COLO668 (cell line): ENCODE measurements around the gene RELN.

Experiments used
- DNase-seq: peaks from one replicate; lab custom pipeline; 2025; ENCODE audit not compliant: unreplicated experiment; lab: John Stamatoyannopoulos, UW

The RELN gene

DNA sequence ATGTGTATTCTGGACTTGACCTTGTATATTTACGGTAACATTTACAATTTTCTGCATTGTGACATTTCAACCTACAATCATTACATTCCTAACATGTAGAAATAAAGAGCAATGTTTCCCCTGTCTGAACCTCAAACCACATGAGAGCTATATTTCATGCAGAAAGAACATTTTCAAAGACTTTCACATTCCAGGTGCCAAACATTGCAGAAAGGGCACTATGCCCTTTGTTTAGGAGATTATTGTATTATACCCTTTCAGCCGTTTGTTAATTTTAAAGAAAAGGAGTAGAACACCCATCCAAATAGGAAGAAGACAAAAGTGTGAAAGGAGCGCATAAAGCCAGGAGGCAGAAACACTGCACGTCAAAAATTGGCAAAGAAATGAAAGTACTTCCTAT, 260.4 kb downstream of the RELN start:
- no peak for DNase-seq

DNA sequence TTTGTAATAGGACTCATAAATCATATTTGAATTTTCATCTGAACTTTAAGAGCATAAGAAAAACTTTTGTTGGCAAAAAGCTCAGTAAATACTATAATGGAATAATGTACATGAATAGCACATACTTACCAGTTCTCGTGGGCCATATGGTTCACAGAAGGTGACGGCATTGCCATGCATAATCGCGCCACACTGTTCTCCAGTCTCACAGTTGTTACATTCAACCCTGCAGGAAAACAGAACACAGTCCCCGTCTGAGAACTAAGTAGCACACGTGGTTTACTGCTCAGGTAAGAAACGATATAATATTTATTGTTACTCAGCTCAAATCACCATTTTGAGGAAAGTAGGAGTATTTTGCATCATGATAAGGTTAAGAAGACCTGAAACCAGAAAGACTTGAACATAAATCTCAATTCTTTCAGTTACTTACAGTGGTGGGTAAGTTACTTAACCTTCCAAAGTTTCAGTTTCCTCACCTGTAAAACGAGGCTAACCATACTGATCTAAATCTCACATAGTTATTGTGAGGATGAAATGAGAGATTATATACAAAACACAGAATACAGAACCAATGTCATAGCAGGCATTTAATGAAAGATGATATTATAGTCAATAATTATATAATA, 261.4 kb downstream of the RELN start:
- DNase-seq, result no peak

- no peak for DNase-seq
Observed at GRCh38 chr7:103719070-103719469, 270.4 kb downstream of the RELN start.

DNA sequence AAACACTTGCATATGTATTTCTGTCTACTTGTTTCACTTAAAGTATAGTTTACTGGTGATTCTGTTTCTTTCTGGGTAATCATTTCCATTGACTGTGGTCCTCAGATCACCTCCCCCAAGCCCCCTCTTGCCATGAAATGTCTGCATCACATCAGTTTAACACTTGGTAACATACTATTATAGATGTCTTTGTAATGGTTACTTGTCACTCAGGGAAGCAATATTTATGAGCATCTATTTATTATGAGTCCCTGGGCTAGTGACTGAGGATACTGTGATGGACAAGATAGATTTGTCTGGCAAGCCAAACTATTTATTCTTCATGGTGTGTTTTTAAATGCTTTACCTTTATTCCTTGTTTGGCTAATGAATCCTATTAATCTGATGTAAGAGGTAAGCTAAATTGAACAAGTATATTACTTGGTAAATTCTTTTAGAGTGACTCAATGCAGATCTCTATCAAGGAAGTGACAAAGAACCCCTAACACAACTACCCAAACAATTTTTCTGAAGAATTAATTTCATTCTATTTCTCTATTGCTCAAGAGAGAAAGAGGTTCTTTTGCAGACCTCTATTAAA, 270.9 kb downstream of the RELN start:
- no peak for DNase-seq

DNA sequence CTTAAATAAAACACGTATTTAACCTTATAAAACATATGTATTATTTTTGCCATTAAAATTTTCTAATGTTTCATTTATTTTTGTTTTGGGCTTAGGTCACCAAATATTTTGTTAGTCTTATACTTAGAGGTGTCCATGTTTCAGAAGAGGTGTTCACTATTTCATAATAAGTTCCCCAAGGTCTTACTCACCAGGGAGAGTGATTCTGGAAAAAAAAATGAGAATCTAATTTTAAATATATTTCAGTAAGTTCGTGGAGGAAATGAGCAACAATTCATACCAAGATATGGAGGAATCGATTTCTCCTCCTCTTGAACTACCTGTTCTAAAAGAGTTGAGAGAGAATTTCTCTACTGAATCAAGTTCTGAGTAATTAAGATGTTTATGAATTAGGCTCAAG, 271.9 kb downstream of the RELN start:
- no peak for DNase-seq

DNA sequence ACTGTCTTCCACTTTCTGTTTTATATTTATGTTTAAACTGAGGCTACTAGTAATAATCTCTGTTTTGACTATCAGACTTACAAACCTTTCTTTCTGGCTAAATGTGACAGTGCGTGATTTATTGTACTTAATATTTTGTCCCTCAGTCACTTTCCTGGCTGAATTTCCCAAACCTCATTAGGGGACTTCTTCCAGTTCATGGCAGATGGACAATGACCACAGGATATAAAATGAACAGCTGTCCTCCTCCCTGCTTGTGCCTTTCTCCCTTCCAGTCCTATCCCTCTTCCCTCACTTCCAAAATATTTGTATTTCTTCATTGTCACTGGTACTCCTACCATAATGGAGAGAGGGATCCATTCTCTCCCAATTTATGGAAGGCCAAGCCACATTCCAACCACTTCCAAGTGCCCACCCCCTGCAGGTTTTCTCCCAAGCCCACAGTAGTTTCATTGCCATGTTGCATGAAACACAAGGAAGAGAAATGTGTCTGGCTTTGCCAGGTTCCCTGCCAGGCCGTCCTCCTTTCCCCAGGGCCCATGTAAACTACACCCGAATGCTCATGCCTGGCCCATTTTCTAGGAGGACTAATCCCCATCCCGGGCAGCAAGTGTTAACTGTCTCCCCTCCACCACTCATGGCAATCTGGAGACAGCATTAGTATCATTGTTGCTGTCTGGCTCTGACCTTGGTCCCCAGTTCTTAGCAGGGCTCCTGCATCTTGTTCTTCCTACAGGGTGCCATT, 273.9 kb downstream of the RELN start:
- no peak for DNase-seq

DNA sequence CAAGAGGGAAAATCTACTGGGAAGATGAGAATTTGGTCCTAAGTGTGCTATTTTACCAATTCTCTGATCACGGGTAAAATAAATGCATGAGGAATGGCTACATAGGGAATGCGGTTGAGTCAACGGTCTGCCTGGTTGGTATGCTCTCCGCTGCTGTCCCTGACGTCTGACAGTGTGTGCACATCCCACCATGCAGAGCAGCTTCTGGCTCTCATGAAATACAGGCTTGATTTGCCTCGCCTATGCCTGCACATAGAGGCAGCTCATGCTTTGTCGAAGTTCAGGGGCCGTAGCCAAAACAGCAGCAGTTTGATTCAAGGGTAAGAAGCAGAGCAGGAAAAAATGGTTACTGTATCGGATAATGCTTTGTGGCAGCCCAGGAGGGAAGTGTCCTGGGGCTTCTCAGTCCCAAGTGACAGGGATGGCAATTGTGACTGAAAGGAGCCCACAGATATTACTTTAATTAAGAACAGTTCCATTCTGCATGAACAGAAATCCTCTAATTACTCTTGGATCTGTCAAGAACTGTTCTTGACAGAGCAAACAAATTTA, 275.0 kb downstream of the RELN start:
- DNase-seq, result no peak

DNA sequence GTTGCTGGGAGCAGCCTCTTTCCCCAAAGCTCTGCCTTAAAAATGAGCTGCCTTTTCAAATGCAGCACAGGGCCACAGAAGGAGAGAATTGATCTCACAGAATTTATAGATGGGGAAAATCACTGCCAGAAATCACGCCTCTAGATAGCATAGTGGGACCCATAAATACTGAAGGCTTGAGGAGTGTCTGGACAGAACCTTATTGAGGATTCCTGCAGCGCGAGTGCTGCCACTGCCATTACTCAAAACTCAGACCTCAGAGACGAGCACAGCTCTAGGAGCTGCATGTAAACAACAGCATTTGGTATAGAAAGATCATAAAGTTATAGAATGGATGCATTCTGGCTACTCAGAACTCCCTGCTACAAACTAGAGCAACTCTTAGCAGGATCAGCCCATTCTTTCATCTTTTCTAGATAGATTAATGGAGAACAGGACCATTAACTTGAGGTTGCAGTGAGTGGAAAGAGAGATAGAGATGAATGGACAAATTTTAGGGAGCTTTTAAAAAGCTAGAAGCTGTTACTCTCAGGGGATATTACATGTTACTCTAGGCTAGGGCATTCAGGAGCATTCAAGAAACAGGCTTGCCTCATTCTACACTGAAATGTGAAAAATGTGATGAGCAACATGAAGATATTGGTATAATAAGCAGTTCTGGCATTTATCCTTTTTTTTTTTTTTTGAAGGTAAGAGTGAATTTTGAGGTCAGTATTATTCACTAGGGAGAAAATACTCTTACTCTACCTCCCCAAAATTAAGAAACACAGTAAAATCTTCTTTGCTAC, 276.3 kb downstream of the RELN start:
- no peak for DNase-seq

- no peak for DNase-seq
Observed at GRCh38 chr7:103711413-103711812, 278.0 kb downstream of the RELN start.

- DNase-seq, result no peak
Observed at GRCh38 chr7:103710247-103710646, 279.2 kb downstream of the RELN start.

- no peak for DNase-seq
Observed at GRCh38 chr7:103706805-103707204, 282.7 kb downstream of the RELN start.

GRCh38 chr7:103705542-103705941, 283.9 kb downstream of the RELN start:
- DNase-seq, result no peak

DNA sequence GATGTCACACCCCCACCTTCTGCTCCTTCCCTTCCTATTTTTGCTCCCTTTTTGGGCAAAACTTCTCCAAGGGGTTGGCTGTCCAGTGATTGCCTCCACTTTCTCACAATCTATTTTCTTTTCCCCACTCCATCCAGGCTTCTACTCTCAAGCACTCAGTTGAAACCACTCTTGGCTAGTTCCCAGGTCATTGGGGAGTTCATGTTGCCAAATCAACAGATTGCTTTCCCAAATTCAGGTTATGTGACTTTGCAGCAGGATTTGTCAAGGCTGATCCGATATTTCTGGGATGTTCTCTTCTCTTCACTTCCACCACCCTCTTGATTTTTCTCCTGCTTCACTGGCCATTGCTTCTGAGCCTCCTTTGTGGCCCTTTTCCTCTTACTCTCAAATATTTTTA, 284.8 kb downstream of the RELN start:
- DNase-seq, result no peak

- no peak for DNase-seq
Observed at GRCh38 chr7:103702982-103703381, 286.5 kb downstream of the RELN start.

DNA sequence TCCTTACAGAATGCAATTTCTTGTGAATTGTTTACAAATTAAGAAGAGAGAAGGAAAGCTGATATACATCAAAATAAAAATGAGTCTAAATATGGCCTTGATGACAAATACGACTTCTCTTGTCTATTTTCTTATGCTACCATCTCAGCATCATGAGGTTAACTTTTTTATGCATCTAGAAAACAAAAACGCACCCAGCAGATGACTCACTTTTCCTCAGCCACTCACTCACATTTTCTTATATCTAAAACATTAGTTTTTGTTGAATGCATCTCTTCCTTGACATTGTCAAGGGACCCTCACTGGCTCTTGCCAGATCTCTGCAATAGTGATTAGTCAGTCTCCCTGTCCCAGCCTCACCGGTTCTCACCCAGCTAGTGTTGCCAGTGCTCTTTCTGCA, 287.0 kb downstream of the RELN start:
- no peak for DNase-seq

DNA sequence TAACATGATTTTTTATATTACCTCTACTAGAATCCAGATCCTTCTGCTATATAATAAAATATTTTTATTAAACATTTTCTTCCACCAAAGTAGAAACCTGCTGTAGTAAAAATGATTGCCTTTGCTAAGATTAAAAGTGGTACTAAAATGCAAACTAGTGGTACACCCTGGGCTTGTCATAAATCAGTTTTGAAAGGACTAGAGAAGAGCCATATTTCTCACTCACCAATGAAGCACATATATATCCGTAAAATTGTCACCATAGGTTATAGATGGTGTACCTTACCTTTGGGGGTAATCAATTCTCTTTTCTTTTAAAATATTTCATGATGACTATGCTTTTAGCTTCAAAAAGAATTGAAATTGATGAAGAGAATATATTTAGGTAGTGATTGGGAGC, 290.4 kb downstream of the RELN start:
- DNase-seq, result no peak

DNA sequence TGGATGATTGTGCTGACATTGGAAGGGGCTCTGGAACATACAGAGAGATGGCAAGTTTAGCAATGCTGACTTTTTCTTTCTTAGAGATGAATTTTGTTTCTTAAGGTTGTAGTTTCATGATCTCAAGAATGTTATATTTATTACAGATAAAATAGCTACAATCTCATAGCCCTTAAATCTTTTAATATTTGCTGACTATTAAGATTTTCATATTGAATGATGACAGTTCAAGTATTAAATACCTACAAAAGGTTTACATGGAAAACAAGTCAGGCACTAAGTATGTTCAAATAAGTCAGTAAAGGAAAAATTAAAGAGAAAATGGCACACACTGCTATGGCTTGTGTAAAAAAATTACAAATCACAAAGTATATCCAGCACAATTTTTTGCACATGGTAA, 291.4 kb downstream of the RELN start:
- no peak for DNase-seq

DNA sequence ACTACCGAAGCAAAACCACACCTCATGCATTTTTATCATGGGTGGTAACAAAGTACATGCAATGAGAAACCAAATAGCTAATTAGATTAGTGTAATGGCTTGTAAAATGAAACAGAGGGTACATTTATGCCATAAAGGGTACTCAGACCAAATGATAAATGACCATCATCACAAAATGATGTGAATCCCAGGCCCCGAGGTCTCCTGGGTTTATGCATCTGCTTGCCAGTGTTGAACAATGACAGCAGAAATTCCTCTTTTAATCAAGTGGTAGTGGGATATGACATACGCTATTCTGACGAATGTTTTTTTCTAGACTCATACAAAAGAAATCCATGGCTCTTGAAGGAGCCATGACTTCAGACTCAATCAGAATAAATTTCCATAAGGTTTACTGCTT, 293.9 kb downstream of the RELN start:
- DNase-seq, result no peak

GRCh38 chr7:103694304-103694703, 295.2 kb downstream of the RELN start:
- no peak for DNase-seq

DNA sequence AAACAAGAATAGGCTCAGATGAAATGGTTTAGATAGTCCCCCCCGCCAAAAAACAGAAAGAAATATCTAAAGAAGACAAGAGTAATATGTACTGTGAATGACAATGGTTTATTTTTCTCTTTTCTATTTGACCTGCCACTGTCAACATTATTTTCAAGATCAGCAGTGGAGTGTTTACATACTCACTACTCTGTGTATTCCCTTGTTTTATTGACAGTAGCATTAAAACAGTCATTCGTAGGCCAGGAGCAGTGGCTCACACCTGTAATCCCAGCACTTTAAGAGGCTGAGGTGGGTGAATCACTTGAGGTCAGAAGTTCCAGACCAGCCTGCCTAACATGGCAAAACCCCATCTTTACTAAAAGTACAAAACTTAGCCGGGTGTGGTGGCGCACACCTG, 298.2 kb downstream of the RELN start:
- DNase-seq, result peak; percentile 32

DNA sequence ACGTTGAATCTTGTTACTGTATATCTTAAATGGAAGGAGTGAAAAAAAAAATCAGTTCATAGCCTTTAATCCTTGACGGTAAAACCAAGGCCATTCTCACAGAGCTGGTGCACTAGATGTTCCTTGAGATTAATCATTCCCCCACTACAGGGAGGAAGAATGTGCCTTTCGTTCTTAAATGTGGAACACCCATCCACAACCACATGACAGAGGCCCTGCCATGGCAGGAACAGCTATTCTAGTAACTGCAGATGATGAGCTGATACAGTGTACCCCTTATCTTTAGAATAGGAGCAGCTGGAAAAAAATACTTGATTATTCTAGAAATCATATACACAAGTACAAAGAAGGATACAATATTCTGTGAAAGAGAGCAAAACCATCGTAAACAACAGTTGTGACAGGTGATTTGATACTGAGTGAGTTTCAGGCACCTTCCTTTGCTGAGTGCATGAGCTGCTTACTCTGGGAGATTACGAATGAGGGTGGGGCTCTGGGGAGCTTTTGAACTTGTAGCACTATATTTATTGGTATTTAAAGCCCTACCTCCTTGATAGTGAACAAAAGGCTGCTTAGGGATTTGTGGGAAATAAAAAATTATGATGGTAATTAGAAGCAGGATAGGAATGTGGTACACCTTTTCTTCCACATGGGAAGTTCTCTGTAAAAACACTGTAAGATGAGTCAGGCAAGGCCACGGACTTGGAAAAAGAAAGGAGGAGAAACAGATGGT, 299.1 kb downstream of the RELN start:
- DNase-seq, result peak; percentile 8
